ENCODE measurements around the gene METTL22. TPM values are rescaled to one million over a fixed set of nuclear protein-coding genes. Genes with fewer than 3 reads are reported as not detected.

METTL22 gene
- 23.8 TPM for total RNA-seq

GRCh38 chr16:8621572-8622314 is at the start of gene METTL22:
Gene METTL22, plus strand, starts transcription at chr16:8621698. Its CDS starts 3,968 bp downstream, at chr16:8625666.
- peak; percentile 92 for DNase-seq (ENCODE audit: low spot score)

GRCh38 chr16:8572063-8572918 is 49.2 kb upstream of the METTL22 start:
- no peak for DNase-seq (ENCODE audit: low spot score)

- DNase-seq (ENCODE audit: low spot score), result no peak
These were observed 48.4 kb upstream of the METTL22 start for GRCh38 chr16:8572919-8573724.

- no peak for DNase-seq (ENCODE audit: low spot score)
These were observed 46.1 kb upstream of the METTL22 start for GRCh38 chr16:8575399-8575798.

- no peak for DNase-seq (ENCODE audit: low spot score)
These were observed 45.1 kb upstream of the METTL22 start for GRCh38 chr16:8576141-8577004.

GRCh38 chr16:8577678-8578304 is 43.7 kb upstream of the METTL22 start:
- no peak for DNase-seq (ENCODE audit: low spot score)

- DNase-seq (ENCODE audit: low spot score), result no peak
These were observed 41.9 kb upstream of the METTL22 start for GRCh38 chr16:8579559-8579958.

GRCh38 chr16:8581831-8582580 is 39.5 kb upstream of the METTL22 start:
- peak; percentile 14 for DNase-seq (ENCODE audit: low spot score)

- no peak for DNase-seq (ENCODE audit: low spot score)
These were observed 38.3 kb upstream of the METTL22 start for GRCh38 chr16:8583199-8583598.

- no peak for DNase-seq (ENCODE audit: low spot score)
These were observed 37.8 kb upstream of the METTL22 start for GRCh38 chr16:8583732-8584131.

GRCh38 chr16:8585041-8585440 is 36.5 kb upstream of the METTL22 start:
- no peak for DNase-seq (ENCODE audit: low spot score)

- DNase-seq (ENCODE audit: low spot score), result no peak
These were observed 35.6 kb upstream of the METTL22 start for GRCh38 chr16:8585857-8586256.

GRCh38 chr16:8587065-8587464 is 34.4 kb upstream of the METTL22 start:
- no peak for DNase-seq (ENCODE audit: low spot score)

- no peak for DNase-seq (ENCODE audit: low spot score)
These were observed 32.8 kb upstream of the METTL22 start for GRCh38 chr16:8588682-8589056.

GRCh38 chr16:8589057-8589899 is 32.2 kb upstream of the METTL22 start:
- no peak for DNase-seq (ENCODE audit: low spot score)

GRCh38 chr16:8589900-8590688 is 31.4 kb upstream of the METTL22 start, which contains the start of gene TMEM114:
Gene TMEM114, minus strand, starts transcription at chr16:8590511. Its CDS starts 673 bp downstream, at chr16:8589838.
- no peak for DNase-seq (ENCODE audit: low spot score)

GRCh38 chr16:8590811-8591210 is 30.7 kb upstream of the METTL22 start:
- no peak for DNase-seq (ENCODE audit: low spot score)

GRCh38 chr16:8591451-8591850 is 30.0 kb upstream of the METTL22 start:
- no peak for DNase-seq (ENCODE audit: low spot score)

Measured in mucosa of gallbladder (tissue), 1 donor.